Measurements from ENCODE around the gene RGS8.

The RGS8 gene

DNA sequence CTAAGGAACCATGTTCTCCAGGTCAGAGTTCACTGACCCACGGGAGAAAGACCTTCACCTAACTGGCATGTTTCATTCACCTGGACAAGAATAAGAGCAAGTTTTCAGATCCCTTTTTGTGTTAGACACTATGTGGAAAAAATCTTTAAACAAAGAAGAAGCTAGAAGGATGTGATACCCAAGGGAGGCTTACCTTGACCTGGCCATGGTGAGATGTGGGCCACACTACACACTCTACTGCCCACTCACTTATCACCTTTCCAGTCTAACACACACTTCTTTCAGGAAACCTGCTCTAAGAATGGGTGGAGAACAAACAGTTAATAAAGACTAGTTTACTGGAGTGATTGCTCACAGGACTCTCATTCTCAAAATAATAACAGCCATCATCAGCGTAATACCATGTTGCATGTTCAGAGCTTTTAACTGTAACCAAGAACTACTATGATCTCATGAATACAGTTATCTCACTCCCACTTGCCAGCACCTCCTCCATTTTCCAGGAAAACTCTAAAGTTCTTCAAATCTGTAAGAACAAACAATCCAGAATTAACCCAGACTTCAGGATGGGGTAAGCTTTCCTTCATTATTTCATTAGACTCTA is 1.4 kb downstream of the RGS8 start:
- H3K4me3 ChIP-seq (ENCODE audit: low read depth, low read length): no peak overlapping the region
- no peak for DNase-seq (ENCODE audit: low read depth, low spot score)
- ChIA-PET POLR2A (no interaction called here), CTCF (no interaction called here)
- TF ChIP-seq, protein P1, sequence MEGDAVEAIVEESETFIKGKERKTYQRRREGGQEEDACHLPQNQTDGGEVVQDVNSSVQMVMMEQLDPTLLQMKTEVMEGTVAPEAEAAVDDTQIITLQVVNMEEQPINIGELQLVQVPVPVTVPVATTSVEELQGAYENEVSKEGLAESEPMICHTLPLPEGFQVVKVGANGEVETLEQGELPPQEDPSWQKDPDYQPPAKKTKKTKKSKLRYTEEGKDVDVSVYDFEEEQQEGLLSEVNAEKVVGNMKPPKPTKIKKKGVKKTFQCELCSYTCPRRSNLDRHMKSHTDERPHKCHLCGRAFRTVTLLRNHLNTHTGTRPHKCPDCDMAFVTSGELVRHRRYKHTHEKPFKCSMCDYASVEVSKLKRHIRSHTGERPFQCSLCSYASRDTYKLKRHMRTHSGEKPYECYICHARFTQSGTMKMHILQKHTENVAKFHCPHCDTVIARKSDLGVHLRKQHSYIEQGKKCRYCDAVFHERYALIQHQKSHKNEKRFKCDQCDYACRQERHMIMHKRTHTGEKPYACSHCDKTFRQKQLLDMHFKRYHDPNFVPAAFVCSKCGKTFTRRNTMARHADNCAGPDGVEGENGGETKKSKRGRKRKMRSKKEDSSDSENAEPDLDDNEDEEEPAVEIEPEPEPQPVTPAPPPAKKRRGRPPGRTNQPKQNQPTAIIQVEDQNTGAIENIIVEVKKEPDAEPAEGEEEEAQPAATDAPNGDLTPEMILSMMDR (IDR thresholded peaks at IDR 0.05; ENCODE audit: insufficient read depth, low read length, missing control alignments): no peak

DNA sequence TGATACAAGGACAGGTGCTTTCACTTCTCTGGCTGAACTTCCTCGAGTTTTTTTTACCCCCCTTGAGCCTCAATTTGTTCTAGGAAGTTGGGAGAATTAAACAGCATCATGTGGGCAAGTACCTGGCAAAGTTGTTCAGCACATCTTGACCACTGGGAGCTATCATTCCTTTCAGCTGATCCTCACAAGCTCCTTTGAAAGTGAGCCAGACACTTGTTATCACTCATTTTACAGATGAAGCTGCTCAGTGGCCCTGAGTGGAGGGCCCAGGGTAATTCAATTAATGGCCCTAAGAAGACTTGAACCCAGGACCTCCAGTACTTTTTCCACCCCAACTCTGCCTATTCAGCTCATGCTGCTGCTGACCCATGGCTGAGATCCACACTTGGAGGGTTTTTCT is 2.0 kb downstream of the RGS8 start:
- POLR2A ChIA-PET: no interaction called here
- H3K4me3 ChIP-seq (ENCODE audit: low read depth, low read length): no peak overlapping the region
- CTCF ChIA-PET: no interaction called here
- TF ChIP-seq, protein P1 (IDR thresholded peaks at IDR 0.05; ENCODE audit: insufficient read depth, low read length, missing control alignments): no peak
- no peak for DNase-seq (ENCODE audit: low read depth, low spot score)

DNA sequence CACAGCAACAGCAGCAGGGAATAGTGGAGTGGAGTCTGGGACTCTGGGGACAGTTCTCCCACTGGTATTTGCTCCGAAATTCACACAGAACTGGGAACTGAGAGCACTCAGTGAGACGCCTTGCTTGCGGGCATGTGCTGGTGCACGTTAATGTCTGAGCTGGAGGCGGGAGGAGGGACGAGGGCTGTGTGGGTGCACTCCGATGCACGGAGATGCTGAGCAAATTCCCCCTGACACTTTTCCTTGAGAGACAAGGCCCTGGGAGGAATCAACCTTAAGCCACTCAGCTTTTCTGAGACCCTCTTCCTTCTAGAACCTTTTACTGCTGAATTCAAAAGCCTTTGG is 2.8 kb downstream of the RGS8 start:
- TF ChIP-seq, protein P1 (IDR thresholded peaks at IDR 0.05; ENCODE audit: insufficient read depth, low read length, missing control alignments): no peak
- CTCF ChIA-PET: no interaction called here
- POLR2A ChIA-PET: no interaction called here
- DNase-seq (ENCODE audit: low read depth, low spot score): no peak
- H3K4me3 ChIP-seq (ENCODE audit: low read depth, low read length): no peak overlapping the region

DNA sequence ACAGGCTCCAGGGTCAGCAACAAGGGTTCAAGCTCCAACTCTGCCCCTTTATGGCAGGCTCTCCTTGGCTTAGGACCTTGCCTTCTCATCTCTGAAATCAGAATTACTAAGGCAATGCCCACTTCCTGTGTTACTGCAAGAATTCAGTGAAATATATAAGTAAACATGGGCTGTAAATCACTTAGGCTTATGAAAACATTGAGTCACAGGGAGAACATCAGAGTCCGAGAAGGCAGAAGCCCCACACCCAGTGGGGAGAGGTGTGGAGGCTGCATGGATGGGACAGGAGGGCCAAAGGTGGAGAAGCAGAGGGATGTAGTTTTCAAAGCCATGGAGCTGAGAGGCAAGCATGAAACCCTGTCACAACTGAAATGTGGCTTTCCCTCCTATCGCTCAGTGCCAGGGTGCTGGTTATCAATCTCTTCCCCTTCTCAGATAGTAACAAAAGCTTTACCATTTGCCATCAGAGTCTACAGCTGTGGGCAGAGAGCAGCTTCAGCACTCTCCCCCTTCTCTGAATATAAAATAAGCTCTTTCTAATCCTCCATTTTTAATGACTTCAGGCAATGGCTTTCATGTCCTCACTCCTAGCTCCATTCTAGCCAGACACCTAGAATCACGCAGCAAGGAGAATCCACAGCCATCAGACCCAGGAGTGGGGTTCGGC is 3.4 kb downstream of the RGS8 start:
- TF ChIP-seq, protein P1 (IDR thresholded peaks at IDR 0.05; ENCODE audit: insufficient read depth, low read length, missing control alignments): no peak
- ChIA-PET CTCF (no interaction called here), POLR2A (no interaction called here)
- H3K4me3 ChIP-seq (ENCODE audit: low read depth, low read length): no peak overlapping the region
- no peak for DNase-seq (ENCODE audit: low read depth, low spot score)

DNA sequence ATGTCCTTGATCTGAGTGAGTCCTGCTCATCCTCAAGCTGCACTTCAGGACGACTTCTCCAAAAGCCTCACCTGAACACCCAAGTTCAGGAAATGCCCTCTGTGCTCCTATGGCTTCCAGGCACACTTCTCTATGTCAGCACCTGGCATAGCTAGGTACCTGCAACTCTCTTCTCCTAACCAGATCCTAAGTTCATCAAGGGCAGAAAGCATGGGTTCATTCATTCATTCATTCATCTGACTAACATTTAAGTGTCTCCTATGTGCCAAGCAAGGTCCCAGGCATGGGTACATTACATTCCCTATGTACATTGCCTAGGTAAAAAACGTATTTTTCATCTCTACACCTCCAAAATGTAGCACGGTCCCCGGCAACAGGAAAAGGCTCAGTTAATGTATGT is 4.0 kb downstream of the RGS8 start:
- DNase-seq (ENCODE audit: low read depth, low spot score): no peak
- CTCF ChIA-PET: no interaction called here
- no peak overlapping the region for H3K4me3 ChIP-seq (ENCODE audit: low read depth, low read length)
- POLR2A ChIA-PET: no interaction called here
- TF ChIP-seq, protein P1 (IDR thresholded peaks at IDR 0.05; ENCODE audit: insufficient read depth, low read length, missing control alignments): no peak

DNA sequence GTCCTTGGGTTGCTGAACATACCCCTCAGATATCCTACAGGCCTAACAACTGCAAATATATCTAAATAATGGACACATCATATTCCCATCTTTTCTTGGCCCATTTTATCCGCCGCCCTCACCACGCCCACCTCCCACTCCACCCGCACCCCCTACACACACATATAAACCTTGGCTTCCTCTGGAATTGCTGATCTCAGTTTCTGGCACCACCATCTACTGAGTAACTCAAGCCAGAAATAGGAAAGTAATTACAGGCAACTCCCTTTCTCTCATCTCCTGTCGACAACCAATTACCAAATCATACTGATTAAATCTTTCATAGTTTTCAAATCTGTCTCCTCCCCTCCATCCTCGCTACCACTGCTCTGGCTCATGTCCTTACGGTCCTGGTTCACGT is 4.7 kb downstream of the RGS8 start:
- CTCF ChIA-PET: no interaction called here
- TF ChIP-seq, protein P1 (IDR thresholded peaks at IDR 0.05; ENCODE audit: insufficient read depth, low read length, missing control alignments): no peak
- H3K4me3 ChIP-seq (ENCODE audit: low read depth, low read length): no peak overlapping the region
- POLR2A ChIA-PET: no interaction called here
- no peak for DNase-seq (ENCODE audit: low read depth, low spot score)
